Upper lobe of left lung (tissue), 4 donors: ENCODE results near the gene SBF2.

ENCODE experiments used
- POLR2AphosphoS5 ChIP-seq, 2 donors: sonication (generic); formaldehyde crosslinking; IDR thresholded peaks; one replicate each; pipeline ENCODE4 v1.5.1; 2017; ENCODE audit warnings: antibody characterized with exemption in 2 of 2
- TF ChIP-seq, protein P1 (sequence below), 6 experiments: fragments of 450-650 bp in 4 of 6; fragments of 200-600 bp in 2 of 6; sonication (generic) in 2 of 6; IDR thresholded peaks; one replicate each; pipeline ENCODE4 v1.5.1; 2016 to 2019; ENCODE audit warnings: antibody characterized with exemption in 6 of 6

DNA sequence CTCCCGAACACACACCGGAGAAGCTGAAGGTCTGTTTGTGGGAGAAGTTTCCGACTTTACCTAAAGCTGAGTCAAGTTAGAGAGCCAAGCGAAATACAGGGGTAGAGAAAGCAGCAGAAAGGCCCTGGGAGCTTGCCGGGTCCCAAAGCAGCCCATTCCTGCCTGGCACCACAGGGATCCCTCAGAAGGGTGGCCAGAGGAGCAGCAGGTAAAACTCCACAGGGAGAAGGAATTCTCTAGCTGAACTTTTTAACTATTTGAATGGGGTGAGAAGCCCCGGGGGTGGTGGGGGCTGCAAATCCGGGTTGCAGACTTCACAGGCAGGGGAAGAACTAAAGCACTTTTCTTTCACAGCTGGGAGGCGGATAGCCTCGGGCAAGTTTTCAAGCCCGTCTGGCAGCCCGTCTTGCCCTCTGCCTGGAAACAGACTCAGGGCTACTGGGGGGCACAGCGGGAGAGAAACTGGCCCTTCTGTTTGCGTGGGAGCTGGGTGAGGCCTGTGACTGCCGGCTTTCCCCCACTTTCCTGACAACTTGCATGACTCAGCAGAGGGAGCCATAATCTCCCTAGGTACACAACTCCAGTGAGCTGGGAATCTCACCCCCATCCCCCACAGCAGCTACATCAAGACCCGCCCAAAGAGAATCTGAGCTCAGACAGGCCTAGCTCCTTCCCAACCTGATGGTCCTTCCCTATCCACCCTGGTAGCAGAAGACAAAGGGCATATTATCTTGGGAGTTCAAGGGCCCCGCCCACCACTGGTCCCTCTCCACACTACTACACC lies 311.0 kb downstream of the SBF2 start:
- TF ChIP-seq, protein P1, sequence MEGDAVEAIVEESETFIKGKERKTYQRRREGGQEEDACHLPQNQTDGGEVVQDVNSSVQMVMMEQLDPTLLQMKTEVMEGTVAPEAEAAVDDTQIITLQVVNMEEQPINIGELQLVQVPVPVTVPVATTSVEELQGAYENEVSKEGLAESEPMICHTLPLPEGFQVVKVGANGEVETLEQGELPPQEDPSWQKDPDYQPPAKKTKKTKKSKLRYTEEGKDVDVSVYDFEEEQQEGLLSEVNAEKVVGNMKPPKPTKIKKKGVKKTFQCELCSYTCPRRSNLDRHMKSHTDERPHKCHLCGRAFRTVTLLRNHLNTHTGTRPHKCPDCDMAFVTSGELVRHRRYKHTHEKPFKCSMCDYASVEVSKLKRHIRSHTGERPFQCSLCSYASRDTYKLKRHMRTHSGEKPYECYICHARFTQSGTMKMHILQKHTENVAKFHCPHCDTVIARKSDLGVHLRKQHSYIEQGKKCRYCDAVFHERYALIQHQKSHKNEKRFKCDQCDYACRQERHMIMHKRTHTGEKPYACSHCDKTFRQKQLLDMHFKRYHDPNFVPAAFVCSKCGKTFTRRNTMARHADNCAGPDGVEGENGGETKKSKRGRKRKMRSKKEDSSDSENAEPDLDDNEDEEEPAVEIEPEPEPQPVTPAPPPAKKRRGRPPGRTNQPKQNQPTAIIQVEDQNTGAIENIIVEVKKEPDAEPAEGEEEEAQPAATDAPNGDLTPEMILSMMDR (IDR thresholded peaks at IDR 0.05): no peak
- no peak for TF ChIP-seq POLR2AphosphoS5 (IDR thresholded peaks at IDR 0.05)
